Peyer's patch (tissue), 4 donors: Measurements from ENCODE around the gene ITPR1. TPM values are rescaled to one million over a fixed set of nuclear protein-coding genes. Genes with fewer than 3 reads are reported as not detected.

ENCODE experiments used
- DNase-seq, 3 donors: peaks; one replicate each; pipeline ENCODE4 v3.0.0-alpha.2; 2017 to 2019
- H3K27ac ChIP-seq, 4 donors: fragments of 200-600 bp; sonication (generic); one replicate each; pipeline ENCODE4 v1.5.1; 2016 to 2019
- H3K27me3 ChIP-seq, 2 donors: fragments of 200-600 bp; sonication (generic); one replicate each; pipeline ENCODE4 v1.5.1; 2019
- H3K36me3 ChIP-seq, 3 donors: fragments of 200-600 bp; sonication (generic); one replicate each; pipeline ENCODE4 v1.5.1; 2016 to 2019
- H3K4me1 ChIP-seq, 4 donors: fragments of 200-600 bp; sonication (generic); one replicate each; pipeline ENCODE4 v1.5.1; 2016 to 2019
- H3K4me3 ChIP-seq, 4 donors: fragments of 200-600 bp; sonication (generic); 1 replicate in 3 of 4; 2 replicates in 1 of 4; pipeline ENCODE4 v1.5.1; 2016 to 2019; ENCODE audit warnings: mild to moderate bottlenecking in 1 of 4
- H3K9me3 ChIP-seq, 4 donors: fragments of 200-600 bp; sonication (generic); one replicate each; pipeline ENCODE4 v1.5.1; 2016 to 2019; ENCODE audit warnings: mild to moderate bottlenecking in 1 of 4
- POLR2A ChIP-seq, 2 donors: fragments of 450-650 bp; IDR thresholded peaks; one replicate each; pipeline ENCODE4 v1.5.1; 2017; ENCODE audit warnings: antibody characterized with exemption in 2 of 2, mild to moderate bottlenecking in 2 of 2, moderate library complexity in 2 of 2
- total RNA-seq, 4 donors: library from RNA; depleted of rRNA; stranded (reverse); fragments of >200 nt; gene quantifications; one replicate each; pipeline ENCODE4 v1.1.0, GENCODE V29; 2016
- TF ChIP-seq, protein P1 (sequence below), 6 experiments: fragments of 450-650 bp in 4 of 6; fragments of 200-600 bp in 2 of 6; sonication (generic) in 1 of 6; IDR thresholded peaks; one replicate each; pipeline ENCODE4 v1.5.1; 2017 to 2019; ENCODE audit warnings: antibody characterized with exemption in 6 of 6, mild to moderate bottlenecking in 3 of 6, moderate library complexity in 1 of 6

The ITPR1 gene
- total RNA-seq, 4 donors from 2014 or later: 13.3 to 142 (median 22.7) TPM

DNA sequence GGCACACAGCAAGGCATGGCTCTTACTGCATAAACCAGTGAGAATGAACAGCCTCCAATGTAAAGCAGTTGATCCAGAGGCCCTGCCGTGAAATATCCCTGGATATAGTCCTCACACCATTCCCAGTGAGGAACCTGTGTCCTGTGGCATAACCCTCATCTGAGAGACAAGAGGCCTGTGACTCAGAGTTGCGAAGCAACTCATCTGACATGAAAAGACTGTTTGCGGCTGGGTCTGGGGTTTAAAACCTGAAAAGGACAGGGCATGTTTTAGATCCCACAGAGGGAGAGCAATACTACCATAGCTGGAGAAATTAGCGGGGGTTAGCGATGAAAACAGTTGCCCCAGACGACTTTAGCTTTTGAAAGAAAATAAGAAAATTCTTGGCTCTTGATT is 320.8 kb downstream of the ITPR1 start:
- DNase-seq: no peak
- H3K4me3 ChIP-seq: no peak overlapping the region
- H3K9me3 ChIP-seq: no peaks in the 10 kb centered on the region
- H3K36me3 ChIP-seq: peaks cover 0 to 12% (median 0%) of the 10 kb centered on the region in 3 donors
- H3K4me1 ChIP-seq: no peaks in the 10 kb centered on the region
- TF ChIP-seq POLR2A (IDR thresholded peaks at IDR 0.05): no peak
- TF ChIP-seq, protein P1, sequence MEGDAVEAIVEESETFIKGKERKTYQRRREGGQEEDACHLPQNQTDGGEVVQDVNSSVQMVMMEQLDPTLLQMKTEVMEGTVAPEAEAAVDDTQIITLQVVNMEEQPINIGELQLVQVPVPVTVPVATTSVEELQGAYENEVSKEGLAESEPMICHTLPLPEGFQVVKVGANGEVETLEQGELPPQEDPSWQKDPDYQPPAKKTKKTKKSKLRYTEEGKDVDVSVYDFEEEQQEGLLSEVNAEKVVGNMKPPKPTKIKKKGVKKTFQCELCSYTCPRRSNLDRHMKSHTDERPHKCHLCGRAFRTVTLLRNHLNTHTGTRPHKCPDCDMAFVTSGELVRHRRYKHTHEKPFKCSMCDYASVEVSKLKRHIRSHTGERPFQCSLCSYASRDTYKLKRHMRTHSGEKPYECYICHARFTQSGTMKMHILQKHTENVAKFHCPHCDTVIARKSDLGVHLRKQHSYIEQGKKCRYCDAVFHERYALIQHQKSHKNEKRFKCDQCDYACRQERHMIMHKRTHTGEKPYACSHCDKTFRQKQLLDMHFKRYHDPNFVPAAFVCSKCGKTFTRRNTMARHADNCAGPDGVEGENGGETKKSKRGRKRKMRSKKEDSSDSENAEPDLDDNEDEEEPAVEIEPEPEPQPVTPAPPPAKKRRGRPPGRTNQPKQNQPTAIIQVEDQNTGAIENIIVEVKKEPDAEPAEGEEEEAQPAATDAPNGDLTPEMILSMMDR (IDR thresholded peaks at IDR 0.05): no peak
- H3K27ac ChIP-seq: no peak overlapping the region
- H3K27me3 ChIP-seq: no peaks in the 10 kb centered on the region

GRCh38 chr3:4814305-4814903 is 321.3 kb downstream of the ITPR1 start:
- DNase-seq: no peak
- TF ChIP-seq, protein P1 (IDR thresholded peaks at IDR 0.05): no peak
- no peak for TF ChIP-seq POLR2A (IDR thresholded peaks at IDR 0.05)
- Histone ChIP-seq H3K27me3 (no peaks in the 10 kb centered on the region), H3K4me3 (no peak overlapping the region), H3K9me3 (no peaks in the 10 kb centered on the region), H3K36me3 (peaks cover 0 to 14% (median 0%) of the 10 kb centered on the region in 3 donors), H3K4me1 (no peaks in the 10 kb centered on the region), H3K27ac (no peak overlapping the region)

DNA sequence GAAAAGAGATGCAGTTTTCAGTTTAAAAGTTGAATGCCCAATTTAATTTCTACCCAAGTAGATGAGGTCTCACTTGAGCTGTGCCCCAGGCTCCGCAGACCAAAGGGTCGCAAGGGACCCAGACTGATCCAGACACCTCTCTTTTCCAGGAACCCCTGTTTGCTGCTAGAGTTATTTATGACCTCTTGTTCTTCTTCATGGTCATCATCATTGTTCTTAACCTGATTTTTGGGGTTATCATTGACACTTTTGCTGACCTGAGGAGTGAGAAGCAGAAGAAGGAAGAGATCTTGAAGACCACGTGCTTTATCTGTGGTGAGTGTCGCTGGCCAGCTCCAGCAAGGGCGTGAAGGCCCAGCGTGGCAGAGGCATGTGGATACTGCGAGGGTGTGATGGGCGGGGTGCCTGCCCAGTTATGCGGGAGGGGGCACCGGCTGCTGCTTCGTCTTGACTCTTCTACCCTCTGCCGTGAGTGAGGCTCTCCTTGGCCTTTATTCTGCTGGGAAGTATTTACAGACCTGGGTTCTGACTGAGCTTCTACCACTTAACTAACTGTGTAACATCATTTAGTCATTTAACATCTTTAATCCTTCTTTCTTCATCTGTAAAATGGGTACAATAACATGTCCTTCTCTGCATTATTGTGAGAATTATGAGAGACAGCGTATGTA is 321.9 kb downstream of the ITPR1 start:
- no peaks in the 10 kb centered on the region for H3K27me3 ChIP-seq
- peaks cover 0 to 14% (median 0%) of the 10 kb centered on the region in 3 donors for H3K36me3 ChIP-seq
- H3K4me3 ChIP-seq: no peak overlapping the region
- no peak overlapping the region for H3K27ac ChIP-seq
- no peak for TF ChIP-seq POLR2A (IDR thresholded peaks at IDR 0.05)
- TF ChIP-seq, protein P1 (IDR thresholded peaks at IDR 0.05): no peak
- H3K9me3 ChIP-seq: no peaks in the 10 kb centered on the region
- DNase-seq: no peak
- H3K4me1 ChIP-seq: no peaks in the 10 kb centered on the region

DNA sequence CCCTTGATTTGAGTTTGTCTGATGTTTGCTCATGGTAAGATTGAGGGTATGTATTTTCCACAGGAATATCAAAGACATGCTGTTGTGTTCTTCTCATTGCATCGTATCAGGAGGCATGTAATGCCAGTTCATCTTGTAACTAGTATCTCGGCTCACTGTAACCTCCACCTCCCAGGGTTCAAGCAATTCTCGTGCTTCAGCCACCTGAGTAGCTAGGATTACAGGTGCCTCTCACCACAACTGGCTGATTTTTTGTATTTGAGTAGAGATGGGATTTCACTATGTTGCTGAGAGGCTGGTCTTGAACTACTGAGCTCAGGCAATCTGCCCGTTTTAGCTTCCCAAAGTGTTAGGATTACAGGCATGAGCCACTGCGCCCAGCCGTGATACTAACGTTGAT is 323.2 kb downstream of the ITPR1 start:
- Histone ChIP-seq H3K9me3 (no peaks in the 10 kb centered on the region), H3K4me1 (no peaks in the 10 kb centered on the region), H3K27ac (no peak overlapping the region), H3K27me3 (no peaks in the 10 kb centered on the region), H3K36me3 (peaks cover 0 to 18% (median 0%) of the 10 kb centered on the region in 3 donors), H3K4me3 (no peak overlapping the region)
- no peak for TF ChIP-seq POLR2A (IDR thresholded peaks at IDR 0.05)
- TF ChIP-seq, protein P1 (IDR thresholded peaks at IDR 0.05): no peak
- no peak for DNase-seq

- H3K27ac ChIP-seq: no peak overlapping the region
- no peak for DNase-seq
- no peak for TF ChIP-seq POLR2A (IDR thresholded peaks at IDR 0.05)
- TF ChIP-seq, protein P1 (IDR thresholded peaks at IDR 0.05): no peak
- no peaks in the 10 kb centered on the region for H3K27me3 ChIP-seq
- no peaks in the 10 kb centered on the region for H3K9me3 ChIP-seq
- no peak overlapping the region for H3K4me3 ChIP-seq
- H3K36me3 ChIP-seq: peaks cover 0 to 18% (median 0%) of the 10 kb centered on the region in 3 donors
- H3K4me1 ChIP-seq: no peaks in the 10 kb centered on the region
Observed at GRCh38 chr3:4816718-4817117, 323.6 kb downstream of the ITPR1 start.
